GM21717 (cell line): ENCODE results near the gene GNS.
"Not testable (repeated sequence)": the region's sequence is repeated elsewhere in the genome, so short reads cannot be mapped to it uniquely, and the experiment has no call there.

Experiments used
- ATAC-seq: cut with Tn5 transposase; IDR thresholded peaks from one replicate; pipeline ENCODE4 v1.9.1; 2021; ENCODE audit warnings: mild to moderate bottlenecking, moderate library complexity; ENCODE audit not compliant: unreplicated experiment

GNS gene

DNA sequence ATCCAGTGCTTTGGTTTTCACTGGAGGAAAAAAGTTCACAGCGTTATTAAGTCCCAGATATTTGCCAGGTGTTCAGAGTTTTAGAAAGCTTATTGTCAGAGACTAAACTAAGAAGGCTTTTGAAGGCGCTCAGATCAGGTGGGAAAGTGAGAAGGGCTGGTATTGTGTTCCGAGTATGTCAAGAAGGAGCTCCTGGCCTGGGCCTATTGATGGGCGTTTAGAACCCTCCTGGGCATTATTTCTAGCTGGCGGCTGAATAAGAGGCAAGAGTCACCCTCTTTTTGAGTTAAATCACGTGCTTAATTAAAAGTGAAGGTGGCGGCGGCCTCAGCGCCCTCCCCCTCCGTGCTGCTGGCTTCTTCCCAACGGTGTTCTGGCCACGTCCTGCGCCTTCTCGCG, 20.9 kb upstream of the GNS start:
- ATAC-seq: no peak

DNA sequence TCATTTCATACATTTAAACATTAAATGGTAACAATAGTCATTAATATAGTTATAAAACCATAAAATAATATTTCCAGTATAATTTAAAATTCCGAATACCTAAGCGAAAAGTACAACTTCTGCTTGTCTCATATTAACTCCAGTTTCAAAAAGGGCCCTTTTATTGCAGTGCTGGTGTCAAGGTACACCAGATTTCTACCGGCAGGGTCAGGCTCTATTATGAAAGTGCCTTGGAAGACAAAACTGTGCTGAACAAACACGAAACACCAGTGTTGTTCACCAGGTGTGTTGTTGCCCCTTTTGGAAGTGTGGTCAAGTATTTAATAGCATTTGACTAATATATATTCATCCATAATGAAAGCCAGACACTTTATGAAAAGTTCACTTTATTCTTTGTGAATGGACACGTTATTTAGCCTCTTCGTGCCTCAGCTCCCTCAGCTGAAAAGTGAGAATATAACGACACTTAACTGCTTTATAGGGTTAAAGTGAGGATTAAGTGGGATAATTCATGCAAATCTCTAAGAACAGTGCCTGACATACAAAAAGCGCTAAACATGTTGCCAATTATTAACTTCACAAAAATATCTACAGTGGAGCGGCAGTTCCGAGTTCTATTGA, 20.3 kb upstream of the GNS start:
- ATAC-seq: no peak

GRCh38 chr12:64775147-64775736, 16.0 kb upstream of the GNS start:
- not testable (repeated sequence) for ATAC-seq

DNA sequence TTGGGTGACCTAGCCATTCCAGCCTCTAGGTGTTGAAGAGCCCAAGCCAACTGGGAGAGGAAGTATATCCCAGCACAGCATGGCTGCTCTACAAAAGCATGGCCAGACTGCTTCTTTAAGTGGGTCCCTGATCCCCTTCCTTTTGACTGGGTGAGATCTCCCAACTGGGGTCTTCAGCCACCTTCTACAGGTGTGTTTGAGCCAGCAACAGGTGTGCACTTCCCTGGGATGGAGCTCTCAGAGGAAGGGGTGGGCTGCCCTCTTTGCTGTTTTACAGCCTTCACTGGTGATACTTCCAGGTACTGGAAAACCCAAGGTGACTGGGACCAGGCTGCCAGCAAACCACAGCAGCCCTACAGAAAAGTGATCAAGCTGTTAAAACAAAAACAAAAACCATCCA, 14.2 kb upstream of the GNS start:
- no peak for ATAC-seq

- no peak for ATAC-seq
Measured at GRCh38 chr12:64767495-64767894, 8.3 kb upstream of the GNS start.

GRCh38 chr12:64760808-64761573, 1.8 kb upstream of the GNS start:
- no peak for ATAC-seq

- ATAC-seq: no peak
Measured at GRCh38 chr12:64757771-64758170, 1.4 kb downstream of the GNS start.

GRCh38 chr12:64756376-64756775, 2.8 kb downstream of the GNS start:
- no peak for ATAC-seq

GRCh38 chr12:64753427-64753826, 5.8 kb downstream of the GNS start:
- ATAC-seq: no peak

DNA sequence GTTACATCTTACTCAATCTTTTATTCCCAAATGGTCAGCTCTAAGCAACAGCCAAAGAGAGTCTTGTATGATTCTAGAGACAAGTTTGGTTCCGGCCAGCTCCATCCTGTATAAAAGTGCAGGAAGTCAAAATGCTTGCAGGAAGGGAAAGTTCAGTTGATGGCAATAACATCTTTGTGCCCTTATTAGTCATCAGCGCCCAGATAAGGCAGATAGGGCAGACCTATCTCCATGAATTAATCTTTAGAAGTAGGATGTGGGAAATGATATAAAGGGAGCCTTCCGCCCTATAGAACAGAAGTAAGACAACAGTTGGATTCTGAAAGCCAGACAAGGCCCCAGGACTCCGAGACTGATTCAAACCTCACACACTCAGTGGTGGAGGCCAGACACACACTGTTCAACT, 6.4 kb downstream of the GNS start:
- no peak for ATAC-seq

DNA sequence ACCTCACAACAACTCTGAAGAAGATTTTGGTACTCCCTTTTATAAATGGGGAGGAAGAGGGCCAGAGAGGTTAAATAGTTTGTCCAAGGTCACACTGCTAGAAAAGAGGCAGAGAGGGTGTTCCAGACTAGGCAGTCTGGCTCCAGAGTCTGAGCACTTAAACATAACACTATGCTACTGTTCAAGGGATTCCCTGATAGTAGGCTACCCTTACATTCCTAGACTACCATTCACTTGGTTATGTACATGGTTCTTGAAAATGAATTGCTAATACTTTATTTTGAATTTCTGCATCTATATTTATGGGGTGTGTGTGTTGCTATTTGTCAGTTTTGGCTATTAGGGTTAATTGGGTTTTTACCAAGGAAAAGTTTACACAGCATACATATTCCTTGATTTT, 7.2 kb downstream of the GNS start:
- no peak for ATAC-seq

- no peak for ATAC-seq
Measured at GRCh38 chr12:64749461-64750200, 9.6 kb downstream of the GNS start.

GRCh38 chr12:64747695-64748094, 11.5 kb downstream of the GNS start:
- ATAC-seq: no peak

DNA sequence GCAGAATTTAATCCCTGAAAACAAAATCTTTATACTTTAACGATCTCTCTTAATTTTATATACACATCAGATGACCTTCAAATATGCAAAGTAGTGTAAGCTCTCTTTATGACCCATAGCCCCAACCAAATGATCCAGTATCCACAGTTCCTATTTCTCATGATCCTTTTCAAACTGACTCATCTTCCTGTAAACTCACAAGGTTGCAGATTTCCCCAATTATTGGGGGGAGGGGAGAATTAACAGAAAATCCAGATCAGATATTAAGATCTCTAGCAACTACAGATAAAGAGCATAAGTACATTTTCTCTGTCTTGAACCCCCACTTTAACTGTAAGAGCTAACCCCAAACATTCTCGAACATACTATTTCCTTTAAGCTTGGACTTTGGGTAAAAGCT, 12.5 kb downstream of the GNS start:
- no peak for ATAC-seq

- no peak for ATAC-seq
Measured at GRCh38 chr12:64745980-64746379, 13.2 kb downstream of the GNS start.

DNA sequence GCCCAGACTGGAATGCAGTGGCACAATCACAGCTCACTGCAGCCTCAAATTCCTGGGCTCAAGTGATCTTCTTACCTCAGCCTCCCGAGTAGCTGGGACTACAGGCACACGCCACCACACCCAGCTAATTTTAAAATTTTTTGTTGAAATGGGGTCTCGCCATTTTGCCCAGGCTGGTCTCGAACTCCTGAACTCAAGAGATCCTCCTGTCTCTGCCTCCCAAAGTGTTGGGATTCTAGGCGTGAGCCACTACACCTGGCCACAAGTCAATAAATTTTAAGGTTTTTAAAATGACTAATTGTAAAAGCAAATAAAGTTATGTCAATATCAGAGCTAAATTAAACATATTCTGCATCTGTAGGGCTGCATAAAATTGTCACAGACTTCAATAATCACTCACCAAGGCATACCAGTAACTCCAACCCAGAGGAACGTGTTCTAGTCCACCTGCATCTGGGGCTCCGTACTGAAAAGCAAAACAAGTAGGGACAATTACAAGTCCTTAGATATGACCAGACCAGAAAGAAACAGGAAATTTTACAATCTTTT, 13.9 kb downstream of the GNS start:
- ATAC-seq: no peak

DNA sequence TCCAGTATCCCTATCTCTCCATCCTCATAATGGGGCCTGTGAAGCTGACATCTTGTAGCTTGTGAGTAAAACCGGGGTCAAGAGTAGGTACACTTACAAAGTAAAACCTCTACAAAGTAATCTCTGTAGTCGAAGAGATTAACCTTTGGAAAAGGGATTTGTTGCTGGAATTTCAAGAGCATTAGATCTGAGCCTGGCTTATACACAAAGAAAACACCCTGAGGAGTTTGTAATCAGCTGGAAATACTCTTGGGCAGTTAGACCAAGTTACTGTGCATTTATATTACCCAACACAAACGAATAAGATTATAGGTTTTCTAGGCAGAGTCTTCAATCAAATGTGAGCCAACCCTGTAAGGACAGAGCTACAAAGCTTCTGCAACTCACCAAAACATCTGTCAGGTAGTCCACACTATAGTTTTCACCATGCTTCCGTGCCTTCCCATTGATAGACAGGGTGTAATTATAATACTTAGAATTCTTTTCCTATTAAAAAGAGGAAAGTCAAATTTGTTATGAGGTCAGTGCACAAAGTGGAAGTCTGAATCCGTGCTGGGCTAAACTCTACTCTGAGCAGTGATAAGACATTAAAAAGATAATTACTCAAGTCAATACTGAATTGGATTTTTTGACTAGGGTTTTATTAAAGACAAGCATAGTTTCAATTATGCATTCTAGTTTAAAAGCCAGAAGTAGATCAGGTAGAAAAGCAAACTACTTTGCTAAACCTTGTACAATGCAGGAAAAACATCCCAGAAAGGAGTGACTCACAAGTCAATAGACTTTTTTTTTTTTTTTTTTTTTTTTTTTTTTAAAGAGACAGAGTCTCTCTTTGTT, 14.6 kb downstream of the GNS start:
- ATAC-seq: no peak

GRCh38 chr12:64743206-64743605, 16.0 kb downstream of the GNS start:
- no peak for ATAC-seq

GRCh38 chr12:64742416-64742815, 16.8 kb downstream of the GNS start:
- ATAC-seq: no peak

DNA sequence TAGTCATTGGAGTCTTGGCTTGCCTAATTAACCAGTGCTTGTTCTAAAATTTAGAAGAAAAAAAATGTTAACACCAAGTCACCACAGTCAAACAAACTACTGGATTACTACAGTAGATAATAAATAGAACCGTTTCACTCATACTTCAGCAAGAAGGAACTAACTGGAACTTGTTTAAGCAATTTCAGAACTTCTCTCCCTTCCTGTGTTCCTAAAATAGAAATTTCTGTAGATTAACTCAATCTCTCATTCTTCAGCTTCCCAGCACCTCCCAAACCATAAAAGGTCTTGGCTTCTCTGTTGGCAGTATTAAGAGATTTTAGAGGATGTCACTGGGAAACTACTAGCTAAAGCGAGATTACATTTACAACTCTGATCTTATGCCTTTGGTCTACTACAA, 18.6 kb downstream of the GNS start:
- ATAC-seq: no peak

DNA sequence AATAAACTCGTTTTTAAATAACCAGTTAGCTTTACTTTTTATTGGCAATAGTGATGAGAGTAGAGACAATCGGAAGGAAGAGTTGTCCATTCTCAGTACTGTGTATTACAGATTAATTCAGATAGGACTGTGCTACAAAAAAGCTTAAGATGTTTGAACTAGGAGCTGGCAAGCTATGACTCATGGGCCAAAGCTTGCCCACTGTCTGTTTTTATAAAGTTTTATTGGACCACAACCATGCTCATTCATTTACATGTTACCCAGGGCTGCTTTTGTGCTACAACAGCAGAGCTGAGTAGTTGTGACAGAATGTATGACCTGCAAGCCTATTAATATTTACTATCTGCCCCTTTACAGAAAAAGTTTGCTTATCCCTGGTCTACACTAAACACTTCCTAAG, 19.4 kb downstream of the GNS start:
- no peak for ATAC-seq
